GM19397 (cell line): Measurements from ENCODE around the gene CFAP61.

Source experiments
- ATAC-seq: cut with Tn5 transposase; IDR thresholded peaks from one replicate; pipeline ENCODE4 v1.9.1; 2021; ENCODE audit warnings: mild to moderate bottlenecking, moderate library complexity; ENCODE audit not compliant: unreplicated experiment

The CFAP61 gene

DNA sequence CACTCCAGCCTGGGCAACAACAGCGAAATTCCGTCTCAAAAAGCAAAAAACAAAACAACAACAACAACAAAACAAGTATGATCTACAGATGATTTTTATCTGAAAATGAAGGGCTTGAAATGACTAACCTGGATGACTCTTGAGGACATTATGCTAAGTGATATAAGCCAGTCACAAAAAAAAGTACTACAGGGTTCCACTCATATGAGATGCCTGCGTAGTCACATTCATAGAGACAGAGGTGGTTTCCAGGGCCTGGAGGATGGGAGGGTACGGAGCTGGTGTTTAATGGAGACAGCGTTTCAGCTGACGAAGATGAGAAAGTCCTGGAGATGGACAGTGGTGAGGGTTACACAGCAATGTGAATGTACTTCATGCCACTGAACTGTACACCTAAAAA lies 307.3 kb downstream of the CFAP61 start:
- no peak for ATAC-seq

DNA sequence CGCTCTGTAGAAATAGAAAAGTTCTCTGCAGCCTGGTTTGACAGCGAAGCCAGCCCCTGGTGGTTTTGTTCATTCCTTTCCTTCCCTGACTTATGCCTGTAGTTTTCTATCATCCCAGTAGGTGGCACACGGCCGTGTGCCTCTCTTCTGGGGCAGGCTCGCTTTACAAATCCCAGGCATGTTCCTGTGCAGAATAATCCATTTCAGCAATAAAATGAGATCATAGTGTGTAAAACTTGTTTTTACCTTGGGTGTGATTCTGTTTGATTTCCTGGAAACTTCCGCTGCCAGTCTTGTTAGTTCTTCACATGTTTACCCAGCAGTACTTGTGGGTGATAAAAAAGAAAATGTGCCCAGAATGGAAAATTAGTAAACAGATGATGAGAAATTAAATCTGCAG lies 308.1 kb downstream of the CFAP61 start:
- ATAC-seq, result no peak

DNA sequence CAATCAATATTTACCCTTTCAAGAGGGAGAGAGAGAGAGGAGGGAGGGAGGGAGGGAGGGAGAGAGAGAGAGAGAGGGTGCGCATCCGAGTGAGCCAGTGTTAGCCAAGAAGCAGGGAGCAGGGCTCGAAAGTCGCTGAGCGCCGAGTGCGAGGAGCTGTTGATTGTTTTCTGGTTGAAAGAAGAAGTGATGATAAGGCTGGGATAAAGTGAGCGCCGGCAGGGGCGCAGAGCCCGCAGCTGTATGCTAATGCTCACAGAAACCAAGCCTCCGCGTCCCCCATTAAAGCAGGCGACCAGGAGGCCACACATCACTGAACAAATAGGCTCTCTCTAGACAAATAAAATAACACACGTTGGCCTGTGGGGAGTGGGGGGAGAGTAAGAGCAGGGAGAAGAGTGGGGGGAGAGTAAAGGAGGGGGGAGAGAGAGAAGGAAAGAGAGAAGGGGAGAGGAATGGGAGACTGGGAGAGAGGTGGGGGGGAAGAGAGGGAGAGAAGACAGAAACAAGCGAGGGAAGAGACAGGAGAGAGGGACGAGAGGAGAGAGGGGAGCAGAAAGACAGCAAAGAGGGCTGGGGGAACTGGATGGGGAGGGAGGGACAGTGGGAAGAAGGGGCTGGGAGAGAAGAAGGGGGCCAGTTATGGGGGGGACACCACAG lies 310.6 kb downstream of the CFAP61 start:
- ATAC-seq, result no peak

GRCh38 chr20:20363434-20363798 lies 311.1 kb downstream of the CFAP61 start:
- ATAC-seq, result no peak

DNA sequence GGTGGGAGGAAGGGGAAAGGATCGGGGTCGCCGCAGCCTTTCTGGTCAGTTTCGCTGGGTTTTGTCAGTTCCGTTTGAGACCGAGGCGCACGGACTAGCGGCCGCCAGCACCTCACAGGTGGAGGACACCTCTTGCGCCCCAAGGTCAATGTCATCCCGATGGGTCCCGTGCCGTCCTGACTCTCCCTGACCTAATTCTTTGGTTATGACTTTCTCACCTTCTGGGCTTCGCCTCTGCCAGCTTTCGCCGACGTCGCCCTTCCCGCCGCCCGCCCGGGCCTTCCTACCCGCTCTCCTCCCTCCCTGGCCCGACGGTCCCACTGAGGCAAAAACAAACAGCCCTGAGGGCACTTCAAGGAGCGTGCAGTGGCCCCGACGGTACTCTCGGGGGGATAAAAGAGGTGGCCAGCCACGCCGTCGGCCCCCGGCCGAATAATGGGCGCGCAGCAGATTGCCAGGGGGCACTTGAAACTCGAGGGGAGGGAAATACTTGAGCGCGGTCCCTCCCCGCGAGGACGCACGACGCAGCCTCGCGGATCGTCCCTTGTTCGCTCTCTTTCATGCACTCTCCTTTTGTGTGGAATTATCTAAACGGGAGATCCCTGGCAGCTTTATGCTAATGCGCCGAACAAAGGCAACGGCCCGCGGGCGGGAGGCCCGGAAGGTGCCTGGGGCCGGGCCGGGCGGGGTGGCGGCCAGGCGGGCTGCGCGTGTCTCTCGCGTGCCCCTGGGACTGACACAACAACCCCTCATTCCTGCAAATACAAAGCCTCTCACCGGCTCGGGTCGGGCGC lies 311.7 kb downstream of the CFAP61 start:
- ATAC-seq, result no peak

- ATAC-seq, result no peak
Measured at GRCh38 chr20:20364593-20365479, 312.5 kb downstream of the CFAP61 start.

DNA sequence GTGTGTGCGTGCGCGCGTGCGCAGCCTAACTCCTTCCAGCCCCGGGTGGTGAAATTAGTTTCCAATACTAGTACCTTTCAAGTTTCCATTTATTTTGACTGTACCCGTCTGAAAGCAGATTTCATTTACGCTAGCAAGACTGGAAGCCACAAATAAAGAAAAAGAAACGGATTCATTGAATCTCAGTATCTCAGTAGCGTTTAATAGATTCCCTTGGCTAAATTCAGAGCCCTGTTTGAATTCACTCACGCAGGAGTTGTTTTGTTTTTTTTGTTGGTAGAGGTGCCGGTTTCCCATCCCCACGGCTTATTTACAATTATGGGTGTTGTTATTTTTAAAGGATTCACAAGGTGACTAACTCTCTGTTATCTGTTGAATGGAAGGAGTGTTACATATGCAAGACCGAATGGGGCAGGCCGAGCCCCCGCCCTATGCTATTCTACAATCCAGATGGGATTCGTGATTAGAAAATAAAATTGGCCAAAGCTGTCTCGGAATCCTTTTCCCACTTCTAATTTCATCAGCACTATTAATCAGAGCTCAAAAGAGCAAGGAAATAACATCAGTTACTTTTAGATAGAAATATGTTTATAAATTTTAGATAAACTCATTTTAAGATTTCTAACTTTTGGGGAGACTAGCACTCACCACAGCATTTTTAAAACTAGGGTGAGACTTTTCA lies 313.3 kb downstream of the CFAP61 start:
- no peak for ATAC-seq

- ATAC-seq, result no peak
Measured at GRCh38 chr20:20366551-20366875, 314.2 kb downstream of the CFAP61 start.

GRCh38 chr20:20366876-20367574 lies 314.7 kb downstream of the CFAP61 start:
- ATAC-seq, result no peak

GRCh38 chr20:20367575-20368417 lies 315.5 kb downstream of the CFAP61 start, which contains the start of gene INSM1:
Gene INSM1, plus strand, starts transcription at chr20:20368104. Its CDS starts 164 bp downstream, at chr20:20368268.
- ATAC-seq, result no peak

- ATAC-seq, result no peak
Measured at GRCh38 chr20:20368418-20369249, 316.3 kb downstream of the CFAP61 start.

- ATAC-seq, result no peak
Measured at GRCh38 chr20:20369250-20370093, 317.1 kb downstream of the CFAP61 start.

GRCh38 chr20:20370094-20370575 lies 317.8 kb downstream of the CFAP61 start:
- no peak for ATAC-seq

GRCh38 chr20:20371083-20371482 lies 318.8 kb downstream of the CFAP61 start:
- ATAC-seq, result no peak

DNA sequence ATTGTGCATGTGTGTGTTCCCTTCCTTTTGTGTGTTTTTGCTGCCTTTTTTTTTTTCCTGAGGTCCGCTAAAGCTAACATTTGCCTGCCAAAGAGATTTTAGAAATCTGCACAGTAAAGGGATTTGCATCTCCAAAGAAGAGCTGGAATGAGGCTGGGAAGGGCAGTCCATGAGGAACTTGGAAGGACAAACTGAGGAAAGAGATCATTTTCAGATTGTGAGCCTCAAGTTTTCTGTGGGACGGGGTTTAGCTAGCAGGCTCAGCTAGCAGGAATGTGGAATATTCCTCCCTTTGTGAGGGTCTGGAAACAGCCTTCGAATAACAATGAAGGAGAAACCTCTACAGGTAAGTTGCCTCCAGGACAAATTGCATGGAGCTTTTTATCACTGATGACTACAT lies 319.3 kb downstream of the CFAP61 start:
- ATAC-seq, result no peak

DNA sequence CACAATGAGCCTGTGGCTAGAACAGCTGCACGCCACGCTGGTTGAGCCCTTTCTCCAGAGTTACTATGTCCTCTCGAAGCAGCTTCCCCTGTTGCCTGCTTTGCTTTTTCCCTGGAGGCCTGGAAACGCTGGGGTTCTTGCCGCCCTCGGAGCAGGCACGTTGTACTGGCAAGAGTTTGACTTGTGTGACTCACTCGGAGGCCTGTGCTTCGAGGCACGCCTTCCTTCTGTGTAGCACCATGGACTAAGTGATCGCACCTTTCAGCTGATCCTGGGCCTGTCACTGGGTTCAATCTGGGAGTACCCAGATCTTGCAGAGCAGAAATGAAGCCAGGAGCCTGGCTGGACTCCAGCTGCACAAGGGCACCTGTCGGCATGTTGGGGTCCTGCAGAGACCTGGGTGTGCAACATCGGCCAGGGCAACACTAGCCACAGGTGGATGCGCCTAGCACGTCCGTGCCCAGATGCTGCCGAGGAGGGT lies 320.8 kb downstream of the CFAP61 start:
- no peak for ATAC-seq

GRCh38 chr20:20375862-20376261 lies 323.5 kb downstream of the CFAP61 start:
- no peak for ATAC-seq
